M059J (cell line): ENCODE measurements around the gene ATP1A1. TPM values are rescaled to one million over a fixed set of nuclear protein-coding genes. Genes with fewer than 3 reads are reported as not detected.

Source experiments
- DNase-seq: peaks from one replicate; pipeline ENCODE4 v3.0.0-alpha.2; 2012; ENCODE audit warnings: low read depth
- total RNA-seq: library from RNA; depleted of rRNA; stranded (reverse); fragments of >200 nt; shearing (Covaris generic); gene quantifications from 2 replicates; pipeline ENCODE4 v1.2.3, GENCODE V29; 2014

The ATP1A1 gene
- total RNA-seq, 1 experiment from 2014 or later, result 134 TPM

DNA sequence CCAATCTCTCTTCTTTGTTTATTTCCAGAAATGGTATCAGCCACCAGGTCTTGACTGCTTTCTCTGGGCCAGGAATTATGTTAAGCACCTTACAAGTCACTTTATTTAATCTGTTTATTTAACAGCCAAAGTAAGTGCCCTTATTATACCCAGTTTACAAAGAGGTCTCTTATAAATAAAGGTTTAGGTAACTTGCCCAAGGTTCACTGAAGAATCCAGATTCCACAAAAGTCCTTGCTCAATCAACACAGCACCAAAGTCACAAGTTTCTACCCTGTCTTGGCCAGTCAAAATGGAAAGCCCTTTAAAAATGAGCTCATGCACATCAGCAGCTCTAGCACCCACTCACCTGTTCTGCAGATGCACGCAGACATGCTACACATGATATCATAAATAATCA, 28.0 kb upstream of the ATP1A1 start:
- no peak for DNase-seq

DNA sequence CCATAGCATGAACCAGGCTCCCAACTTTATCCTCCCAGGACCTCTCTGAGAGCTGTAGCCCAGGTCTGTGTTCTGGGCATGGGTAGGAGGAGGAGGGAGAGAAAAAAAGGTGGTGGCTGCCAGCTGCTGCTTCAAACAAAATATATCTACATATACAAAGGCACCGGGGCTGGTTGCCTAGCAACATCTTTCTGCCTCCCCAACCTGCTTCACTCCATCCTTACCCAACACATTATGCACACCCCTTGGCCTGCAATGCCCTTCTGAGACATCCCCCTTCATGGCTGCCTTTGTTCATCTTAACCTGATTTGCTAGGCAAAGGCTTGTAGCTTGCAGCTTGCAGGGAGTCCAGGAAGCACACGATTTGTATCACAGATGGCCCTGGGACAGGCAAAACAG, 27.2 kb upstream of the ATP1A1 start:
- no peak for DNase-seq

DNA sequence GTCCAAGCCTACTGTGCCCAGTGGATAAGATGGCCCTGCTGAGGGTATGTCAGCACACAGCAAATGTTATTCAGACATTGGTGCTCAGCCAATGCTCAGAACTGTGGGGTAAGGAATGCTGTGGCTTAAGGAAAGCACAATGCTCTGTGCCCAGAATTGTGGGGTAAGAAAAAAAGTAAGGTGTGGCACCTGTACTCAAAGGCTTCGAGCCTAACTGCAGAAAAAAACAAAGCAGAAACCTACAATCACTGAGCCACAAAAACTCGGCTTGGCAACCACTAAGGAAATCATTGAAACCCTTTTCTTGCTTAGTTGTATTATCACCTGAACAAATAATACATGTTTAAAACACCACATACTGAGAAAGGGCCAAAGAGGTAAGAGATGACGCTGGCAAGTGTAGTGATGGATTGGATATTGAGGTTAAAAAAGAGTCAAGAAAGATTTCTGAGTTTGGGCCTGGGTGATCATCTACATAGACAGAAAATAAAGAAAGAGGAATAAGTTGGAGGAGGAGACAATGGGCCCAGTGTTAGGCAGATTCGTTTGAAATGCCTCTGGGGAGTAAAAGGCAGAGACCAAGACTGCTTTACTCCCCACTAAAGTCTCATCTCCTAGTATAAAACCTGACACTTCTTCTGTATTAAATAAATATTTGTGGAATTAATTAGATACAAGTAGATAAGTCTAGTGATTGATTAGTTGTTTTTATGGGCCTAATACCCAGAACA, 25.9 kb upstream of the ATP1A1 start:
- no peak for DNase-seq

DNA sequence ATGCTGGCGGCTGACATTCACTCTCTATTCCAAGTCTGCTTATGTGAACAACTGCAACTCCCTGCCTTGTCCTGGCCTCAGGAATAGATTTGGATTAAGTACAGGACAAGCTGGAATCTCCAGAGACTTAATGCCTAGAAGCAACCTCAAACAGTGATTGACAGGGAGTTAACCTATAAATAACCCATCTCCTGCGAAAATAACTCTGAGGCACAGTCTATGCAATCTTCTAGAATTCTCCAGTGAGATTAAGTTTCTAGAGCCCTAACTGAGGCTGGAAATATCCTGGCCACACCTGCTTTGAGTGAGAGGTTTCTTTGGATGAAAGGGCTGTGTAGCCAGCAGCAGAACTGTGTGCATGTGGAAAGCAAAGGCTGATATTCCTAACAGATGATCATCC, 25.3 kb upstream of the ATP1A1 start:
- DNase-seq, result no peak

DNA sequence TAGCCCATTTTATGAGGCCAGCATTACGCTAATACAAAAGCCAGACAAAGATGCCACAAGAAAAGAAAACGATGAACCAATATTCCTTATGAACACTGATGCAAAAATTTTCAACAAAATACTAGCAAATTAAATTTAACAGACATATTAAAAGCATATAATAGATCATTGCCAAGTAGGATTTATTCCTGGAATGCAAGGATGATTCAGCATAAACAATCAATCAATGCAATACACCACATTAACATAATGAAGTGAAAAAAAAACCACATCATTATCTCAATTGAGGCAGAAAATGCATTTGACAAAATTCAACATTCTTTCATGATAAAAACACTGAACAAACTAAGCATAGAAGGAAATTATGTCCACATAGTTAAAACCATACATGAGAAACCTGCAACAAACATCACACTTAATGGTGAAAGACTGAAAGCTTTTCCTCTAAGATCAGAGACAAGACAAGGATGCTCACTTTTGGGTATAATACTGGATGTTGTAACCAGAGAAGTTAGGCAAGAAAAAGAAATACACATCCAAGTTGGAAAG, 22.9 kb upstream of the ATP1A1 start:
- no peak for DNase-seq

DNA sequence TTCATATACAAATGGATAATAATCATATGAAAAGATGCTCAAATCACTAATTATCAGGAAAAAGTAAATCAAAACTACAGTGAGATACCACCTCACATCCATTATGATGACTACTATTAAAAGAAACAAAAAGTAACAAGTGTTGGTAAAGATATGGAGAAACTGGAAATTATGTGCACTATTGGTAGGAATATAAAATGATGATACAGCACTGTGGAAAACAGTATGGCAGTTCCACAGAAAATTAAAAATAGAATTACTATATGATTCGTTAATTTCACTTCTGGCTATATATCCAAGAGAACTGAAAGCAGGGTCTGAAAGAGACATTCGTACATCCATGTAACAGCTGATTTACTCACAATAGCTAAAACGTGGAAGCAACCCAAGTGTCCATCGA, 21.1 kb upstream of the ATP1A1 start:
- DNase-seq, result no peak

DNA sequence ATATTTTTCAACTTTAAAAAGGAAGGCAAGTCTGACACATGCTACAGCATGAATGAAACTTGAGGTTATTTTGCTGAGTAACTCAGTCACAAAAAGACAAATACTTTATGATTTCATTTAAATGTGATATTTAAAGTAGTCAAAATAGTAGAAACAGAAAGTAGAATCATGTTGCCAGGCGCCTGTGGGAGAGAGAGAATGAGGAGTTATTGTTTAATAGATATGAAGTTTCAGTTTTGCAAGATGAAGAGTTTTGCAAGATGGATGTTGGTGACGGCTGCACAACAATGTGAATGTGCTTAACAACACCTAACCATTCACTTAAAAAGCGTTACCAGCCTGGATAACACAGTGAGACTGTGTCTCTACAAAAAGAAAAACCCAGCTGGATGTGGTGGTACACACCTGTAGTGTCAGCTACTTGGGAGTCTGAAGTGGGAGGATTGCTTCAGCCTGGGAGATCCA, 20.7 kb upstream of the ATP1A1 start:
- DNase-seq, result no peak

DNA sequence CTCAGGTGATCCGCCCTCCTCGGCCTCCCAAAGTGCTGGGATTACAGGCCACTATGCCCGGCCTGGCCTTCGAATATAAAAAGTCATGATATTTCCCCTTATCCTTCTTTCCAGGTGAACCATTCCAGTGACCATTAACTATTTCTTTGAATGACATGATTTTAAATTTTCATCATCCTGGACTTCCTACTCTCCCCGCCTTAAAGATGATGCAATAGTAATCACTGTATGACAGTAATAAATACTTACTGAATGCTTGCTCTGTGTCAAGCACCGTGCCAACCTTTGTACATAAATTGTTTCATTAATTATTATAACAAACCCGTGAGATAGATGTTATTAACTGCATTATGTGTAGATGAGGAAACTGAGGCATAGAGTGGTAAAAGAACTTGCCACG, 19.9 kb upstream of the ATP1A1 start:
- DNase-seq, result no peak

DNA sequence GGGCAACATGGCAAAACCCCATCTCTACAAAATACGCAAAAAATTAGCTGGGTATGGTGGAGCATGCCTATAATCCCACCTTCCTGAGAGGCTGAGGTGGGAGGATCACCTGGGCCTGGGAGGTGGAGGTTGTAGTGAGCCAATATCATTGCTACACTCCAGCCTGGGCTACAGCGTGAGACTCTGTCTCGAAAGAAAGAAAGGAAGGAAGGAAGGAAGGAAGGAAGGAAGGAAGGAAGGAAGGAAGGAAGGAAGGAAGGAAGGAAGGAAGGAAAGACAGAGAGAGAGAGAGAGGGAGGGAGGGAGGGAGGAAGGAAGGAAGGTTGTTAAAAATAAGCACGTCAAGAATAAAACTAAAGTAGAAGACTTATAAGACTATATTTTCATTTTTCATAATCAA, 17.0 kb upstream of the ATP1A1 start:
- no peak for DNase-seq

DNA sequence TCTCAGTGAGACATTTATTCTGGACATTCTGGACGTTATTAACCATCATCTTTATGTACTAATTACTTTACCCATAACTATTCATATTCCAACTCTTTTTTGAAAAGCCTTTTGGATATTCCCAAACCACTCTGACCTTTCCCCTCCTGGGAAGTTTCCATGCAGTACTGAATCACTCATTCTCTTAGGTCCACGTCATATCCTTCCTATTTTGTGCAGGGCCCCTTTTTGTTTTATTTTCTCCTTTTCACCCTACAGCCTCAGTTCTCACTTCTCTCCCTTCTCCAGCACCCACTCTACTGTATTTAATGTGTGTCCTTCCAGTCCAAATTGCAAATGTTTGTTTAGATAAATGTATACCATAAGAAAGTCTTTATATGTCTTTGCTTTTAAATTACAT, 16.4 kb upstream of the ATP1A1 start:
- peak; percentile 69 for DNase-seq

DNA sequence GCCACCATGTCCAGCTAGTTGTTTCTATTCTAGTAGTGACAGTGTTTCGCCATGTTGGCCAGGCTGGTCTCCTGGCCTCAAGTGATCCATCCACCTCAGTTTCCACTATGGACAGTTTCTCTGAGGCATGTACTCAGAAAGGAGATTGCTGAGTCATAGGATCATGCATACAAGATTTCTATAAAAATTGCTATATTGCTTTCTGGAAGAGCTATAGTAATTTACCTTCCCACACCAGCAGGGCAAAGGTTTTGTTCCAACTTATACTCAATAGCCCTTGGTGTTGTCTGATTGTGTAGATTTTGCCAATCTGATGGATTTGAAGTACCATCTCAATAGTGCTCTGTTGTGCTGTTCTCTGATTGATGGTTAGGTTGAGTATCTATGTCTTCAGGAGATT, 15.6 kb upstream of the ATP1A1 start:
- DNase-seq, result no peak

DNA sequence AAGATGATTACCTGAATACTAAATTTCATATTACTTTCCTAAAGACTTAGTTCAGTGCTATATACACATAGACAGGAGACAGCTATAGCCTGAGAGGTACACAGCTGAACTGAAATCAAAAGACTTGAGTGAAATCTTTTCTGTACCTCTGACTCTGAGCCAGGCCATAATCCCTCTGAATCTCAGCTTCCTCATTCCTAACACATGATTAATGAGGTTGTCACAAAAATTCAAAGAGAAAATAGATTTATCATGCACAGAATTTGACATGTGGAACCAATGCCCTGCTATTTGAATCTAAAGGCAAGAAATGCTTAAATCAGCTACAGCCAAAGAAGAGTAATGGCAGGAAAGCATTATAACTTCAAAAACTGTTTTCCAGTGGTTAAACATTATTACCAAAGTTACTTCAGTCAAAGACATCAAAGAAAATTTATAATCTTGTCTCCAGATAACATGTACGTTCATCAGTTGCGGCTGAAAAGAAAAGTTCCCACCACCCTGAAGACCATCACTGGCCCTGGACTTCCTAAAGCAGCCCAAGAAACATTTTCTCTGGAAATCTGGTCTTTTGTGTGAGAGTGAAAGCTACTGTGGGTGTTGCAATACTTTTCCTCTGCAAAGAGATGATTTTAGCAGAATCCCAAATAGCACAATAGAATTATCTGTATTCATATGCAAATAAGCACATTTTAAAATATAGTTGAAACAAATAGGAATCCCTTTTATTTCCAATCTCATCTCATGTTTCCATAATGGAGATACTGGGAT, 13.8 kb upstream of the ATP1A1 start:
- DNase-seq, result peak; percentile 77

DNA sequence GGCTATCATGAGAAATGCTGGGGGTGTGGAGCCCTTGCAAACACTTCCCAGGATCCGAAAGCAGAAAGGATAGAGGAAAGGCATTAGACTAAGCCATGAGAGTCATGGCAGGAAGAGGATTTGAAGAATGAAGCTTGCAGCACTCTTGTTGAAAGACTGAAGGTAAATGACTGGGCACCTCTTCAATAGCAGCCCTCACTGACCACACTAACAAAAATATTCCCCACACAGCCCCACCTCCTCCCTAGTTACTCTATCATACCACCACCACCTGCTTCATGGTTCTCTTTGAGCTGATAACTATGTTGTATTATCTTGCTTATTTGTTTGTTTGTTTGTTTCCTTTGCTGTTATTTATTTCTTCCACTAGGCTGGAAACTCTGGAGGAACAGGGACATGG, 13.2 kb upstream of the ATP1A1 start:
- peak; percentile 53 for DNase-seq

DNA sequence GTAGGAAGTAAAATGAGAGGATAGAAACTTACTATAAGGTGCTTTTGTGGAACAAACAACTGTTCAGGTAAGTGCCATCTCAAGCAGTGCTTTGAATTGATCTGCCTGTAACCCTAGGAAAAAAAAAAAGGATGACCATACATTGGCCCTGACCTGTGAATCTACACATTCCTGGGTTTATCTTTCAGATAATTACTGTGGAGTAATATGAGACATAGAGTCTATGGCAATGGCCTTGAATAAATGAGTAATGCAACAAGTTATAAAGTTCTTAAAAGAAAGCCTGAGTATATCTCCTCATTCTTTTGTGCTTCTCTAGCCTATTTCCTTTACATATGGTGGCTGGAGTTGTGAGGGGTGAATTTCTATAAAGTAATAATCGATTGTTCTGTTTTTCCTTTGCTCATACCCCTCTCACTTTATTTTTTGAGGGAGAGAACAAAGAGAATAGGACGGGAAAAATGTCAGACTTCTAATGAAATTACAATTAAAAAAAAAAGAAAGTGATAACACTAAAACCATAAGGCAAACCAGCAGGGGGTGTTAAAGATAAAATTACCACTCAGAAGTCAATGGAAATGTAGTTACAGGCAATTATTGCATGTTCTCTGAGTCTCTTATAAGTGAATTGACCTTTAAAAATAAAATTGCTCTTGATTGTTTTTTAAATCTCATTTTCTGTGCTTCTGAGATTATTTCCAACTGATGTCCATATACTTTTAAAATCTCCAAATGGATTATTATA, 12.4 kb upstream of the ATP1A1 start:
- no peak for DNase-seq

DNA sequence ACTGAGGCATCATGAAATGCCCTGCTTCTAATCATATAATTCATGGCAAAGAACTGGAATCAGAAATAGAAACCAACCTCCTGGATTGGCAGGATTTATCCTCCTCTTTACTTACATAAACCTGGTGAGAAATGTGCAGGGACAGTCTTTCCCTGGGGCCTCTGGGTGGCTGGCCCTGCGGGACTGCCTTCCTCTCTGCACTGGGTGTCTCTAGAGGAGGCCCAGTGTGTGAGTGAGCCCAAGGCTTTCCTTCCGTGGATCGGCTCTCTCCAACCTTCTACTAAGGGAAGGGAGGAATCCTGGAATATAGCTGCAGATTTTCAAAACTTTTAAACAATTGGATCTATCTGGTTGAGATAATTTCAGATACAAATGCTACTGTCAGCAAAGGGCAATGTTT, 11.4 kb upstream of the ATP1A1 start:
- DNase-seq, result no peak

DNA sequence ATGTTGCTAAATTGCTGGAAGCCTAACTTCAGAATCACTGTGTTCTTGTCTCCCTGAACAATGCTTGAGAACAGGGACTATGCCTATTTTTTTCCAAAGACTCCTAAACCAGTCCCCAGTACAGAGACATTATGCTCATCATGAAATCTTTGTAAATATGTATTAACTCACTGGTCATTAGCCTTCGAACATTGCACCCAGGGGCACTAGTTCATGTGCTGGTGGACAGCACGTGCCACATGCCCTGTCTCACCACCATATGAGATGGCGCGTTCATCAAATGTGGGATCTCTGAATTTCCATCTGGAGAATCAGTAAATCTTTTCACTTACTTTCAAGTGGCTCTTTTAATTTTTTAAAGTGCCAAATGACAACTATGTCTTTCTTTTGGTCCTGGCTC, 11.0 kb upstream of the ATP1A1 start:
- no peak for DNase-seq

DNA sequence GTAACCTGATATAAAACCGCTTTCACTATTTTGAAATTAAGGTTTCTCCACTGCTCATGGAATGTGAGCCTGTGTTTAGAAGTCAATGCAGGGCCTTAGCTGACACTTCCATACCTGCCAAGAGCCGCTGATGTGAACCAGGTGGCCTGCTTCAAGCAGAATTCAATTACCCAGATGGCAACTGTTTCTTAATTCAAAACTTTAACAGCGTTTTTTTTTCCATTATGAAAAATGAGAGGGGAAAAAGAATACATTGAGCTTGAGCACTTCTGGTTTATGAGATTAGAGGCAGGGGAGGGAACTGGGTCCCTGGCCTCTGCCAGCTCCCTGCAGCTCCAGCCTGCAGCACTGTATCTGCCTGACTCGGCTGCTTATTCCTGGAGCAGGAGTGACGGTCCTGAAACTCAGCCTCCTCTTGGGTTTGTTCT, 7.7 kb upstream of the ATP1A1 start:
- no peak for DNase-seq

DNA sequence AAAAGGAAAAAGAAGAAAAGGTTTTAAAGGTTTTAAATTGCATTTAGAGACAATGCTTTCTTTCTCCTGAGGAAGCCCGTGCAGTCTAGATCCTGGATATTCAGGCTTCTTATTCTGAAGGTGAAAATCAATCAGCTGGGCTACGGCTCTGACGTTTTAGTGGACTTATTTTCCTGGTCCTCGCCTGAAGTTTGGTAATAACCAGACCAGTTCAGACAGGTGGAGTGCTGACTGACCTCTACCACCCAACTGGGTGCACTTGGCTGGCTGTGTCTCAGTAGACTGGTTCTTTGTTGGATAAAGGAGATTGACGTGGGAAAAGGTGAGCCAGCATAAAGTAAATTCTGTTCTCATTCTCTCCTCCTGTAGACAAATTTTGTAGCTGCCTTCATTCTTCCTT, 7.2 kb upstream of the ATP1A1 start:
- no peak for DNase-seq

DNA sequence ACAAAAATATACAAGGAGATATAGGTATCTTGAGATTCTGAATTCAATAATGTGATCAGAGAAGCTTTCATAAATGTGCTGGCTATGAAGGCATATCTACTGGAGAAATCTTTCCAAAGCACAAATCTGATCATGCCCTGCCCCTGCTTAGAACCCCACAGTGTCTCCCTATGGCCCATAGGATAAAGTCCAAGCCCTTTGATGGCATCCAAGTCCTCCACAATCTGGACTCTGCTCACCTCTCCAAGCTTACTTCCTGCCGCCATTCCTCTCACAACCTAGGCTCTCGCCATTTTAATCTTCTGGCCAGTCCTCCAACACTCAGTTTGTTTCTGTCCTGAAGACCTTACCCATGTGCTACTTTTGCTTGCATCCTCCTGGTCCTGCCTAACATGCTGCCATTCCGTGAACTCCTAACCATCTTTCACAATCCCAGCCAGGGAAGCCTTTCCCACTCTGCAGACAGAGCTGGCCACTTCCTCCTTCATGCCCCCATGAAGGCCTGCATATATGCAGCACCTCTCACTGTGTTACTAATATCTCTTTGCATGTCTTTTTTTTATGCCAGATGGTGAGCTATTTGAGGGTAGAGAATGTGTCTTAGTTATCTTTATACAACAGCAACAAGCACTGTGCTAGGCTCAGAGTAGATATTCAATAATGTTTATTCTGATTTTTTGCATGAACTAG, 5.6 kb upstream of the ATP1A1 start:
- DNase-seq, result no peak

DNA sequence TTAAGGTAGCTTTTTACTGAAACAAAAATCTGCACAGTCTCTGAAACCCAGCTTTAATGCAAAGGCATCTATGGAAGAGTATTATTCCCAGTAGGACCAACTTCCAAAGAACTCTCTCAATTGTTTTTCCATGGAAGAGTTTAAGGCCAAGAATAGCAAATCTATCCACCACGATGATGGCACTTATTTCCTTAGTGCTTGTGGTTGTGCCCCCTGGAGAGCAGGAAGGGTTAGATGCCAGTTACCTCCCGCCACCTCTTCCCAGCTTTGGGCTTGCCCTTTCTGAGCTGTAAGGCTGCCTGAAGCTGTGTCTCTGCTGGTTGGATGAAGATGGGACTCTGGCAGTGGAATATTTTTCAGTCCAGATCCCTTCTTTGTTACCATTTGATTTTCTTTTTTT, 4.8 kb upstream of the ATP1A1 start:
- peak; percentile 40 for DNase-seq

DNA sequence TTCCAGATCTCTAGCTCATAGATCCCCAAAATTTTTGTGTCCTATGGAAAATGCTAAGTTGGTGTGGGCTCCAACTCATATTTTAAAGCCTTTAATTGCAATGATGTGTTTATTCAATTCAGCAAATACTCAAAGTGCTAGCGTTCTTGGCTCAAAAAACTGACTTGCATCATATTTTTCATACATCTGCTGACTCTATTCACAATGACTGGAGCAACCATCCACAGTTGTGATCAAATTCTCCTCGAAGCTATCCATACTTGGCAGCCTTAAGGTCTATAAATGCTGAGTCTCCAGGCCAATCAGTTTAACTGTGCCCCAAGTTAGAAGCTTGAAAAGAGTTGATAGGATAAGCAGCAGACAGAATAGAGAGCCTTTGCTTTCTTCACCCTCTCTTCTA, 2.9 kb upstream of the ATP1A1 start:
- DNase-seq, result no peak

DNA sequence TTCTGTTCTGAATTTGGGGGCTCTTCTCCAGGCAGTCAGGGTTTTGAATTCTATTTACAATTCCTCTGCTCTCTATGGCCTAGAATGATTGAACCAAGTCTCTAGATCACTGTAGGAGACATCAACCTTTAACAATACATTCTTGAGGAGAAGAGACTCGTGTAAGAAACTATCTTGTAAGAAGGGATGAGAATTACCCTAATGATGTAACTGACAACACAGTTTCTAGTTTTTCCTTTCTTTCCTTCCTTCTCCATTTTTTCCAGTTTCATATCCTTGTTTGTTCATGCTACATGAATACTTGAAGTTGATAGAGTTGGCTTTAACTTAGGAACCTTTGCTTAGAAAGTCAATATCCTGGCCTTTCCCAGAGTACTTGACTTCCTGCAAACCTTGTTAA, 1.3 kb upstream of the ATP1A1 start:
- DNase-seq, result no peak
